Skeletal muscle satellite cell (primary cell): ENCODE measurements around the gene TOP3A.
"Not testable (repeated sequence)": the region's sequence is repeated elsewhere in the genome, so short reads cannot be mapped to it uniquely, and the experiment has no call there.

Experiments
- H3K27me3 ChIP-seq: 2 replicates; pipeline ENCODE4 v1.7.0; 2013; ENCODE audit warnings: low read length; ENCODE audit not compliant: control insufficient read depth, insufficient read depth
- H3K36me3 ChIP-seq: 2 replicates; pipeline ENCODE4 v1.7.0; 2013; ENCODE audit warnings: mild to moderate bottlenecking, control low read depth, low read length; ENCODE audit not compliant: insufficient read depth
- H3K4me1 ChIP-seq: 2 replicates; pipeline ENCODE4 v1.7.0; 2013; ENCODE audit warnings: low read length; ENCODE audit not compliant: control insufficient read depth, insufficient read depth
- H3K4me2 ChIP-seq: 2 replicates; pipeline ENCODE4 v1.7.0; 2013; ENCODE audit warnings: mild to moderate bottlenecking, low read length
- H3K4me3 ChIP-seq: 2 replicates; pipeline ENCODE4 v1.7.0; 2013; ENCODE audit warnings: low read length
- H3K9ac ChIP-seq: 2 replicates; pipeline ENCODE4 v1.7.0; 2013; ENCODE audit warnings: mild to moderate bottlenecking, low read depth, low read length, moderate library complexity
- H3K9me3 ChIP-seq: replicated peaks from 2 replicates; pipeline ENCODE4 v1.7.0; 2013; ENCODE audit warnings: mild to moderate bottlenecking, control low read depth, low read length

The TOP3A gene

DNA sequence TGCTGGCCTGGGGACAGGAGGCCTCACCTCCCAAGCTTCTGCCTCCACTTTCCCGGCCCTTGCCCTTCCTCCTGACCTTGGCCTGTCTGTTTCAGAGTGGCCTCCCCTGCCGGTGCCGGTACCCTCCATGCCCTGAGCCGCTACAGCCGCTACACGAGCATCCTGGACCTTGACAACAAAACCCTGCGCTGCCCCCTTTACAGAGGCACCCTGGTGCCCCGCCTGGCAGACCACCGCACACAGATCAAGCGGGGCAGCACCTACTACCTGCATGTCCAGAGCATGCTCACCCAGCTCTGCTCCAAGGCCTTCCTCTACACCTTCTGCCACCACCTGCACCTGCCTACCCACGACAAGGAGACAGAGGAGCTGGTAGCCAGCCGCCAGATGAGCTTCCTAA lies 7.7 kb upstream of the TOP3A start:
- H3K4me3 ChIP-seq = no peak overlapping the region
- H3K36me3 ChIP-seq = peaks cover 44% of the 10 kb centered on the region
- no peaks in the 10 kb centered on the region for H3K27me3 ChIP-seq
- no peak overlapping the region for H3K4me2 ChIP-seq
- H3K4me1 ChIP-seq = peaks cover 13% of the 10 kb centered on the region
- no peaks in the 10 kb centered on the region for H3K9me3 ChIP-seq
- H3K9ac ChIP-seq = no peak overlapping the region

DNA sequence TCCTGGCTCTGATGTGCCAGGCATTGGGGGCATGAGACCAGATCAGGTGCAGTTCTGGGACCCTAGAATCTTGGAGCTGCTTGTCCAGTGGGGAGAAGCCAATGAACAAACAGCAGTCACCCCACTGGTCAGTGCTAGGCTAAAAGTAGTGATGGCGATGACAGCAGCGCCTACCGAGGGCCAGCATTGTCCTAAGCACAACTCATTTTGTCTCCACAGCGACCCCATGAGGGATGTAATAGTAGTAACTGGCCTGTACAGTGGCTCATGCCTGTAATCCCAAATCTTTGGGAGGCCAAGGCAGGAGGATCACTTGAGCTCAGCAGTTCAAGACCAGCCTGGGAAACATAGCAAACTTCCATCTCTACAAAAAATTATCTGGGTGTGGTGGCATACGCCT lies 6.5 kb upstream of the TOP3A start:
- Histone ChIP-seq H3K36me3 (peaks cover 49% of the 10 kb centered on the region), H3K4me3 (no peak overlapping the region), H3K27me3 (no peaks in the 10 kb centered on the region), H3K9me3 (no peaks in the 10 kb centered on the region), H3K9ac (no peak overlapping the region), H3K4me1 (peaks cover 23% of the 10 kb centered on the region), H3K4me2 (no peak overlapping the region)

DNA sequence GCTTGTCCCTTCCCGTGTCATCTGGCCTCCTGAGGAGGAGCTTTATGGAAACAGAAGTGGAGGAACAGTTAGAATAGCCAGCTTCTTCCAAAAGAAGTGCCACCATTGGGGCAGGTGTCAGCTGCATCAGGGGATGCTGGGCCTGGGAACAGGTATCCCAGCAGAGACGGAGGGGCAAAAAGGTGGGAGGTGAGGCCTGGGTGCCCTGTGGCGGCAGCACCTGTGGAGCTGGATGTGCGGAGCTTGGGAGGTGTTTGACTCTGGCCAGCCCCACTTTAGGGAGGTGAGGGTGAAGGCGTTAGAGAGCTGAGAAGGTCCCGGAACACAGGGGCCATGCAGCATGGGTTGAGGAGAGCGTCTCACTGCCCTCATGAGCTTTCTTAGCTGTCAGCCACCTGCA lies 5.5 kb upstream of the TOP3A start:
- no peak overlapping the region for H3K9ac ChIP-seq
- no peaks in the 10 kb centered on the region for H3K27me3 ChIP-seq
- H3K4me1 ChIP-seq = peaks cover 29% of the 10 kb centered on the region
- H3K4me3 ChIP-seq = no peak overlapping the region
- peaks cover 46% of the 10 kb centered on the region for H3K36me3 ChIP-seq
- no peaks in the 10 kb centered on the region for H3K9me3 ChIP-seq
- peak overlapping the region; percentile 36 for H3K4me2 ChIP-seq

DNA sequence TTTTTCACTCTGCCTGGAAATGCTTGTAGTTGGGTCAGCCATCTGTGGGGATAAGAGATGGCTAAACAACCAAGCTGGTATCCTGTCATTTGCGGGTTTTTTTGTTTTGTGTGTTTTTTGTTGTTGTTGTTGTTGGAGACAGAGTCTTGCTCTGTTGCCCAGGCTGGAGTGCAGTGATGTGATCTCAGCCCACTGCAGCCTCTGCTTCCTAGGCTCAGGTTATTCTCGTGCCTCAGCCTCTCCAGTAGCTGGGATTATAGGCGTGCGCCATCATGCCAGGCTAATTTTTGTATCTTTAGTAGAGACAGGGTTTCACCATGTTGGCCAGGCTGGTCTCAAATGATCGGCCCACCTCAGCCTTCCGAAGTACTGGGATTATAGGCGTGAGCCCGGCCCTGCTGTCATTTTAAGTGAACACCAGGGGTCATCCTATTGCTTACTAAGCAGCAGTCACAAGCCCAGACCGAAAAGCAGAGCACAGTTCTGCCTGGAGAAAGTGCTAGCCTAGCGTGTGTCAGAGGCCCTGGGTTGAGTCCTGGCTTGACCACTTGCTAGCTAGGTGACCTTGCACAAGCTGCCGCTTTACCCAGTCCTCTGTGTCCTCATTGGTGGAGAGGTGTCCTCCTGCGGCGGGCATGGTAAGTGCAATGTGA lies 4.9 kb upstream of the TOP3A start:
- peaks cover 40% of the 10 kb centered on the region for H3K36me3 ChIP-seq
- no peak overlapping the region for H3K9ac ChIP-seq
- H3K4me1 ChIP-seq = peaks cover 26% of the 10 kb centered on the region
- H3K4me2 ChIP-seq = peak overlapping the region; percentile 36
- no peaks in the 10 kb centered on the region for H3K27me3 ChIP-seq
- H3K9me3 ChIP-seq = no peaks in the 10 kb centered on the region
- H3K4me3 ChIP-seq = no peak overlapping the region

DNA sequence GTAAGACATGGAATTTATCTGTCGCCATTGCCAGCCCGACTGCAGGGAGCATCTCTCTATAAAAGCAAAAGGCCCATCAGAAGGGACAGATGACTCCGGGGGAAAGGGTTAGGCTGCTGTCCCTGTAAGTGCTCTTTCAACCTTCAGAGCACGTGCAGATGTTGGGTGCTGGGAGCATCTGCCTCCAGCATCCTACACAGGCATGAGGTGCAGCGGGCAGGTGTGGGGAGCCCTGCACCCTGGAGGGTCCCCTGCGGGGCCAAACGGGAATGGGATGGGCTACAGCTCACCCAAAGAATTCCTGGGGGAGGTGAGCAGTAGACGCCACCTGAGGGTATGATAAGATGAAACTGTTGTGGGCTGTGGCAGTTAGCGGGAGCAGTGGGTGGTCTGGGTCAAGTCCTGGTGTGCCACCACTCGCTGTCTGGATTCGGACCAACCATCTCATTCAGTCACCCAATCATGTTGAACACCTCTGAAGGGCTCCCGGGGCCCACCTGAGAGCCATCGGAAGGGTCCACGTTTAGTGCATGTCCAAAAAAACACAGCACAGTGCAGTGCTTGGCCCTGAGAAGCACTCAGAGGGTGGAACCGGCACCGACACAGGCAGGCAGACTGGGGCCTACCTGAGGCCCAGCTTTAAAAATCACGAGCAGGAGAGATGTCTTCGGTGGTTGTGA lies 4.1 kb upstream of the TOP3A start:
- Histone ChIP-seq H3K4me2 (peak overlapping the region; percentile 27), H3K4me1 (peaks cover 27% of the 10 kb centered on the region), H3K27me3 (no peaks in the 10 kb centered on the region), H3K9me3 (no peaks in the 10 kb centered on the region), H3K36me3 (peaks cover 33% of the 10 kb centered on the region), H3K9ac (peak overlapping the region; percentile 16), H3K4me3 (peak overlapping the region; percentile 10)

DNA sequence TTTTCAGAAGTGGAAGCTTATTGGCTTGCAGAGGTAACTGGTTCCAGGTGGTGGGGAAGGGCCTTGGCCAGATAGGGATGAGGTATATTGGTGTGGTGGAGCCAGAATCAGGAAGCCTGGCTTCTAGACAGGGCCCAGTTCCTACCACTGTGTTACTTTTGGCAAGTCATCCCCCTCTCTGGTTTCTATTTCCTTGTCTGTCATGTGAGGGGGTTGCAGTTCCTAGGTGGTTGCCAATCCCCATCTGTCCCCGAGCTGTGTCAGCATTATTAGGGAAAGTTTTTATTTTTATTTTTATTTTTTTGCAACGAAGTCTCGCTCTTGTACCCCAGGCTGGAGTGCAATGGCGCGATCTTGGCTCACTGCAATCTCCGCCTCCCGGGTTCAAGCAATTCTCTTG lies 3.3 kb upstream of the TOP3A start:
- peaks cover 34% of the 10 kb centered on the region for H3K4me1 ChIP-seq
- peak overlapping the region; percentile 52 for H3K4me2 ChIP-seq
- H3K27me3 ChIP-seq = no peaks in the 10 kb centered on the region
- no peaks in the 10 kb centered on the region for H3K9me3 ChIP-seq
- H3K4me3 ChIP-seq = peak overlapping the region; percentile 1
- H3K9ac ChIP-seq = no peak overlapping the region
- H3K36me3 ChIP-seq = peaks cover 25% of the 10 kb centered on the region

DNA sequence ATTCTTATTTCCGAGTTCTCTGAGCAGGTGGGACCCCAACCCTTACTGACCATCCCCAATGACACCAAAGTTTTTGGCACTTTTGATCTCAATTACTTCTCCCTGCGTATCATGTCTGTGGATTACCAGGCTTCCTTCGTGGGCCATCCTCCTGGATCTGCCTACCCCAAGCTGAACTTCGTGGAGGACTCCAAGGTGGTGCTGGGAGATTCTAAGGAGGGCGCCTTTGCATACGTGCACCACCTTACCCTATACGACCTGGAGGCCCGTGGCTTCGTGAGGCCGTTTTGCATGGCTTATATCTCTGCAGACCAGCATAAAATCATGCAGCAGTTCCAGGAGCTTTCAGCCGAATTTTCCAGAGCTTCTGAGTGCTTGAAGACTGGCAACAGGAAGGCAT lies 1.2 kb upstream of the TOP3A start:
- peaks cover 38% of the 10 kb centered on the region for H3K4me1 ChIP-seq
- peaks cover 30% of the 10 kb centered on the region for H3K36me3 ChIP-seq
- H3K27me3 ChIP-seq = no peaks in the 10 kb centered on the region
- H3K9me3 ChIP-seq = no peaks in the 10 kb centered on the region
- peak overlapping the region; percentile 97 for H3K9ac ChIP-seq
- H3K4me2 ChIP-seq = peak overlapping the region; percentile 85
- H3K4me3 ChIP-seq = peak overlapping the region; percentile 97

DNA sequence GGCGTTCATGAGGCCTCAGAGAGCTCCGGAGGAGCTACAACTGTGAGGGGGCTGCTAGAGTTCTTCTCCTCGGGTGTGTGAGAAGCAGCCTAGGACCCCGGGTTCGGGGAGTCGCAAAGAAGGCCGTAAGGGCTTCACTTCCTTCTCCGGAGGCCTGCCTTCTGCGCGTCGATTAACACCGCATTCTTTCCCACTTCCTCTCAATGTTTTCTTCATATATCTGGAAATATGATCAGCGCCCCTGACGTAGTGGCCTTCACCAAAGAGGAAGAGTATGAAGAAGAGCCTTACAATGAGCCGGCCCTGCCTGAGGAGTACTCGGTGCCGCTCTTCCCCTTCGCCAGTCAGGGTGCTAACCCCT lies 748 bp upstream of the TOP3A start:
- peaks cover 38% of the 10 kb centered on the region for H3K4me1 ChIP-seq
- peak overlapping the region; percentile 97 for H3K9ac ChIP-seq
- H3K27me3 ChIP-seq = no peaks in the 10 kb centered on the region
- peak overlapping the region; percentile 85 for H3K4me2 ChIP-seq
- H3K4me3 ChIP-seq = peak overlapping the region; percentile 97
- no peaks in the 10 kb centered on the region for H3K9me3 ChIP-seq
- H3K36me3 ChIP-seq = peaks cover 30% of the 10 kb centered on the region

DNA sequence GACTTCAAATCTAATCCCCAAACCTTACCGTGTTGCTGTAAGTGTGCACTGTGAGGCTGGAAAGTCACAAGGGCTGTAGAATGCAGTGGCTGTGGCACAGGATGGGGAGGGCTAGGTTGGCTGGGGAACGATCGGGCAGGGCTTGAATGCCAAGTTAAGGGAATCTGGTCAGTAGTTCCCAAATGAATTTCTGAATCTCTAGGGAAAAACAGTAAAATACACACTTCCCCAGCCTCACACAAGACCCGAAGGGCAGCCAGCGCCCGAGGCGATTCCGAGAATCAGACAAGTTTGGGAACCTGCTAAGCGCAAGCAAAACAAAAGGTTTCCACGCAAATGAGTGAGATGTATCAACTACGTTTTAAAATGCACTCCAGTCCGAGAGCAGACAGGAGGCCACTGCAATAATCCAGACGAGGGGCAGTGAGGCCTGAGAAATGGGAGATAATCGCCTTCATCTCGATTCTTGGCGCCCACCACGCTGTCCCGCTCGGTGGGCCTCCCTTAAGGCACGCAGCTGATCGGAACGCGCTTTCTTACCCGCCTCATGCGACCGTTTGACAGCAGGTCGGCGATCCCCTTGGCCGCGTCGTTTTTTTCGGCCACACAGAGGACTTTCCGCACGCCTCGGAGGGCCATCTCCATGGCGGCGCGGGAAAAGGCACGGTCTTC lies 599 bp downstream of the TOP3A start:
- Histone ChIP-seq H3K4me2 (peak overlapping the region; percentile 85), H3K4me3 (peak overlapping the region; percentile 97), H3K36me3 (peaks cover 28% of the 10 kb centered on the region), H3K9me3 (no peaks in the 10 kb centered on the region), H3K4me1 (peaks cover 38% of the 10 kb centered on the region), H3K27me3 (no peaks in the 10 kb centered on the region), H3K9ac (peak overlapping the region; percentile 97)

DNA sequence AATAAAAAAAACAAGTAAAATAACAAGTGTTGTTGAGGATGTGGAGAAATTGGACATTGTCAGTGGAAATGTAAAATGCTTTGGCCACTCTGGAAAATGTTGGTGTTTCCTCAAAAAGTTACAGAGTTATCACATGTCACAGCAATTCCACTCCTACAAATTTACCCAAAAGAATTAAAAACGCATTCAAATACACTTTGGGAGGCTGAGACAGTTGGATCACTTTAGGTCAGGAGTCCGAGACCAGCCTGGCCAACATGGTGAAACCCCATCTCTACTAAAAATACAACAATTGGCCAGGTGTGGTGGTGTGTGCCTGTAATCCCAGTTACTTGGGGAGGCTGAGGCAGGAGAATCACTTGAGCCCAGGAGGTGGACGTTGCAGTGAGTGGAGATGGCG lies 5.6 kb downstream of the TOP3A start:
- Histone ChIP-seq H3K4me1 (peaks cover 12% of the 10 kb centered on the region), H3K27me3 (no peaks in the 10 kb centered on the region), H3K9ac (no peak overlapping the region), H3K9me3 (no peaks in the 10 kb centered on the region), H3K4me2 (no peak overlapping the region), H3K36me3 (peaks cover 48% of the 10 kb centered on the region), H3K4me3 (no peak overlapping the region)

DNA sequence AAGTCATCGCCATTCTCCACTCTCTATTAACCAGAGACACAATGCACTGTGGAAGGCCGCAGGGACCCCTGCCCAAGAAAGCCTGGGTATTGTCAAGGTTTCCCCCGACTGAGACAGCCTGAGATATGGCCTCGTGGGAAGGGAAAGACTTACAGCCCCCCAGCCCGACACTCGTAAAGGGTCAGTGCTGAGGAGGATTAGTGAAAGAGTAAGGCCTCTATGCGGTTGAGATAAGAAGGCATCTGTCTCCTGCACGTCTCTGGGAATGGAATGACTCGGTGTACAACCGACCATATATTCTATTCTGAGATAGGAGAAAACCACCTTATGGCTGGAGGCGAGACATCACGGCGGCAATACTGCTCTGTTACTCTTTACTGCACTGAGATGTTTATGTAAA lies 11.6 kb downstream of the TOP3A start:
- H3K9ac ChIP-seq, H3K4me1 ChIP-seq, H3K9me3 ChIP-seq, H3K4me2 ChIP-seq, H3K4me3 ChIP-seq, H3K27me3 ChIP-seq: not testable (repeated sequence)
- peaks cover 61% of the 10 kb centered on the region for H3K36me3 ChIP-seq
